Prostate gland (tissue), 2 donors: ENCODE results near the gene TNS3.

Experiments
- POLR2A ChIP-seq: fragments of 450-650 bp; IDR thresholded peaks from one replicate; pipeline ENCODE4 v1.6.1; 2016; ENCODE audit warnings: antibody characterized with exemption, mild to moderate bottlenecking
- POLR2AphosphoS5 ChIP-seq: sonication (generic); formaldehyde crosslinking; IDR thresholded peaks from one replicate; pipeline ENCODE4 v1.6.1; 2017; ENCODE audit warnings: antibody characterized with exemption
- TF ChIP-seq, protein P1 (sequence below), 4 experiments: fragments of 200-600 bp in 2 of 4; fragments of 450-650 bp in 2 of 4; sonication (generic) in 2 of 4; IDR thresholded peaks; 1 replicate in 3 of 4; 2 replicates in 1 of 4; pipeline ENCODE4 v1.5.1; 2016 to 2019; ENCODE audit warnings: antibody characterized with exemption in 4 of 4, mild to moderate bottlenecking in 2 of 4, moderate library complexity in 2 of 4

DNA sequence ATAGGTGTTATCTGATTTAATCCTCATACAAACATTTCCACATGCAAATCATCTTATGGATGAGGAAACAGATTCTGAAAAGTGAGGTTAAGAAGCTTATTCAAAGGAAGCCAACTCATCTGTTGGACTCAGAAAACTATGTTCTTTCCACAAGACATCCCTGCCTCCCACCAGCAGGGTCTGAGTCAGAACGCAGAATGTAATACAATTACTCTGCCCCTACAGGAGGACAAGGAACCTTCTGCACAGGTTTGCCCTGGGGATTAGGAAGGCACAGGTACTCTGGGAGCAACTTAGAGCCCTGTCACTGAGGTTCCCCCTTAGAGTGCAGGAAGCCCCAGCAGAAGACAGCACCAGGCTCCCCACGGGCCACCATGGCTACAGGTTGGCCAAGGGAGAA lies 255.7 kb downstream of the TNS3 start:
- TF ChIP-seq, protein P1, sequence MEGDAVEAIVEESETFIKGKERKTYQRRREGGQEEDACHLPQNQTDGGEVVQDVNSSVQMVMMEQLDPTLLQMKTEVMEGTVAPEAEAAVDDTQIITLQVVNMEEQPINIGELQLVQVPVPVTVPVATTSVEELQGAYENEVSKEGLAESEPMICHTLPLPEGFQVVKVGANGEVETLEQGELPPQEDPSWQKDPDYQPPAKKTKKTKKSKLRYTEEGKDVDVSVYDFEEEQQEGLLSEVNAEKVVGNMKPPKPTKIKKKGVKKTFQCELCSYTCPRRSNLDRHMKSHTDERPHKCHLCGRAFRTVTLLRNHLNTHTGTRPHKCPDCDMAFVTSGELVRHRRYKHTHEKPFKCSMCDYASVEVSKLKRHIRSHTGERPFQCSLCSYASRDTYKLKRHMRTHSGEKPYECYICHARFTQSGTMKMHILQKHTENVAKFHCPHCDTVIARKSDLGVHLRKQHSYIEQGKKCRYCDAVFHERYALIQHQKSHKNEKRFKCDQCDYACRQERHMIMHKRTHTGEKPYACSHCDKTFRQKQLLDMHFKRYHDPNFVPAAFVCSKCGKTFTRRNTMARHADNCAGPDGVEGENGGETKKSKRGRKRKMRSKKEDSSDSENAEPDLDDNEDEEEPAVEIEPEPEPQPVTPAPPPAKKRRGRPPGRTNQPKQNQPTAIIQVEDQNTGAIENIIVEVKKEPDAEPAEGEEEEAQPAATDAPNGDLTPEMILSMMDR (IDR thresholded peaks at IDR 0.05) = no peak
- TF ChIP-seq POLR2A = no peak
- no peak for TF ChIP-seq POLR2AphosphoS5
